Inferior parietal cortex (tissue), 1 donor: Measurements from ENCODE around the gene MCRIP1.

ENCODE experiments used
- DNase-seq: peaks from one replicate; pipeline ENCODE4 v3.0.0-alpha.2; 2016; ENCODE audit errors: extremely low spot score

The MCRIP1 gene, protein sequence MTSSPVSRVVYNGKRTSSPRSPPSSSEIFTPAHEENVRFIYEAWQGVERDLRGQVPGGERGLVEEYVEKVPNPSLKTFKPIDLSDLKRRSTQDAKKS

DNA sequence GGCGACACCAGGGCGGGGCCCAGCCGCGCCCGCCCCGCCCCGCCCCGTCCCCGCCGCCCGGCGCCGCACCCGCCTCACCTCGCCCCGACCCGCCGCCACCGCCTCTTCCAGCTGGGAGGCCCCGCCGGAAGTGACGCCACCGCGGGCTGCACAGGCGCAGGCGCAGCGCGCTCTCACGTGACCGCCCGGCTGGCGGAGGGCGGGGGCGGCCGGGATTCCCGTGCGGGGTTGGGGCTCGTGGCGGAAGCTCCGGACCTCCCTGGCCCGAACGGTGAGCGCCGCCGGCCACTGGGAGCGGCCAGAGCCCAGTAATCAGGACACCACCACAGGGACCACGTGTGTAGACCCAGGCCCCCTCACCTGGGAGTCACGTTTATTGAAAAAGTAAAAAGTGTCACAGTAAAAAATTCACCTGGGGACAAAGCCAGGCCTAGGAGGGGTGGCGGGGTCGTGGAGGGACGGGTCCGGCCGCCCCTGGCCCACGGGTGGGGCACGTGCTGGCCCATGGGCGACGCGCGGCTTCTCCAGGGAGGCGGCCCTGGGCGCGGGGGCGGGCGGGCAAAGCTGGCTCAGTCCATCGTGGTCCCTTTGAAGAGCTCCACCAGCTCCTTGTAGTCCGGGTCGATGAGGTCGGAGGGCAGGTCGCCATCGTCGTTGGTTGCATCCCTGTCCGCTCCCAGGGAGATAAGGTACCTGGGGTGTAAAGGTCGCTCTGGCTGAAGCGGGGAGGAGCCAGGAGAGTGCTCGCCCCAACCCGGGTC lies at the start of gene MCRIP1:
MCRIP1 (minus strand) TSS at position 132 of the 761 bp plus-strand sequence. CDS start 8,785 bp downstream, outside the sequence.
- peak; percentile 91 for DNase-seq

DNA sequence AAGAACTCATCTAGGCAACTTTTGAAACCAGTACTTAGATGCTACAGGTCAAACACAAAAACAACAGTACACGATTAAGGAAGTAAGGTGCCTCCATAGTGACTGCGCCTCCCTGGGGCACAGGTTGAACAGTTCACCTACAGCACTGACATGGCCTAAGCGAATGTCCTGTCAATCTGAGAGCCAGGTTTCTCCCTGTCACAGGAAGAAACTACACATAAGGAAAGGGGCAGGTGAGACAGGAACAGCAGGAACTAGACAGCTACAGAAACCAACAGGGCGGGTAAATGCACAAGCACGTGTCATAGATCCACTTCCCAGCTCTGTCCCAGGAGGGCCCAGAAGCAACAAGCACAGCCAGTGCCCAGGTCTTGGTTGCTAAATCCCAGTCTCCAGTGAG lies 46.0 kb upstream of the MCRIP1 start:
- no peak for DNase-seq

DNA sequence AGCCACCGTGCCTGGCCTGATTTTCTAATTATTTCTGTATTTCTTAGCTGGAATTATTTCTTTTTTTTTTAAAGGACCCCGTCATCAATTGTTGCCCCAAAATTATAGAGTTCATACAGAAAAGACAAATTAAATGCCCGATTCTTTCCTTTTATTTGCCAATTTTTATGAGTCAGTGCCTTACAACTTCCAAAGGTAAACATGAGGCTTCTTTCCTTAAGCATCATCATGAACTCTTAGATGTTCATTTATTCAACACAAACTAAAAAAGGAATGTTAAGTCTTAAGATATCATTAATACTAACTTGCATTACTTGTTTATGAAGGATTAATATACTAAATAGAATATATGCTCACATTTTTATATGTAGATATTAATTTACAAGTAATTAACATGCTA lies 45.2 kb upstream of the MCRIP1 start:
- DNase-seq: no peak

DNA sequence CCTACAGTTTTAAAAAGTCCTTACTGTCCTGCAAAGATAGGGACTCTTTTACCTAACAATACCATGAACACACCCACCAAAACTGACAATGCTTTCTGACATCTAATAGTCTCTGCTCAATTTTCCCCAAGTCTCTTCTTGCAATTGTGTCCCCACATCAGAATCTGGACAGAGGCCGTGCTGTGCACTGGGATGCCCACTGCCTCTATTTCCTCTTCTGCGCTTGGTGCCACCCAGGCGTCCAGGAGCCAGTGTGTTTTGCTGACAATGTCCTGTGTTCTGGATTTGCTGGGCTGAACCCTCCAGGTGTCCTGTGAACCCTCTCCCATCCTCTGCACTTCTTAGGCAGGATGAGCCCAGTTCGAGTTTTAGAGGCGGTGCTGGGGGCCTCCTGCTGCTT lies 44.5 kb upstream of the MCRIP1 start:
- no peak for DNase-seq

DNA sequence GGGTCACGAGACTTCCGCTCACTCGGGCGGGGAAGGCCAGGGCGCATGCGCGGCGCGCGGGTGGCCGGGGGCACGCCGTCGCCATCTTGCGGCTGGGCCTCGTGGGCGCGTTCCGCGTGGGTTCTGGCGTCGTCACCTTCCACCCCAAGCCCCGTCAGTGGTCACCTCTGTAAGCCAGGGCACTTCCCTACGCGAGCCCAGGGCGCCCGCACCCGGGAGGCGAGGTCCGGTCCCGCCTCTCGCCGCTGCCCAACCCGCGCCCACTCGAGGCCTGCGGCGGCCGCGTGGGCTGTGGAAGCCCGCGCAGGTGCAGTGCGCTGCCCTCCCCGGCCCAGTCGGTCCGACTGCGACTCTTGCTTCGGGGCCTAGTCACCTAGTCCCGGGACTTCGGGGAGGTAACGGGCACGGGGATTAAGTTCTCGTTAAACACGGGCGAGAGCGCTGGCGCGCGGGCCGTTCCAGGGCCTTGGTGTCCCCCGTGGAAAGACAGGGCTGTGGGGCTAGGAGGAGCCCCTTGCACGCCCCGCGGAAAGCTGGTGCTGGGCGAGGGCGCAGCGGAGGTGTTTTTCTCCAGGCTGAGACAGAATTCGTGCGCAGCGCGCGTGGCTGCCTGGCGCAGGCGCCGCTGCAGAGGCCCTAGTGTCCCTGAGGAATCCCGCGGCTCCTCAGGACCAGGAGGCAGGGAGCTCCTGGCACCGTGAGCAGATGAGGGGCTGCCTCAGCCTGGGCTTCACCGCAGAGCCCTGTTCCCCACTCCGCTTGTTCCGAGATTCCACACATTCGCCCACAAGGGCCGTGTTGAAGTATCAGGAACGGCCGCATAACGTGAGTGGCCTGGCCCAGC lies 38.5 kb upstream of the MCRIP1 start:
- peak; percentile 90 for DNase-seq

DNA sequence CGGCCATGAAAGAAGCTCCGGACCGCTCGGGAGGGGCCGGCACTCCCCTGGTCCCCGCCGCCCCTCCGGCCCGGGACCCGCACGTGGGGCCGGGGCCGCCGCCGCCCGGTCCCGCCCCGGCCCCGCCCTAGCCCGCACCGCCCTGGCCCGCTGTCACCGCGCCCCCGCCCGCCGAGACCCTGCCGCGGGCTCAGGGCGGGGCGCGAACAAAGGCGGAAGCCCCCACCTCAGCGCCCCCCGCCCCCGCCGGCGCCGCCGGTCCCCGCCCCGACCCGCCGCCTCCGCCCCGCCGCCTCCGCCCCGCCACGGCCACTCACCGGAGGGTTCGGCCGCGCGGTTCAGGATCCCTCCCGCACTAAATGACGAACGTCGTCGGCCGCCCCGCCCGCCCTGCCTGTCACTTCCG lies 37.9 kb upstream of the MCRIP1 start, which contains the start of gene ARHGDIA:
ARHGDIA (minus strand) TSS at position 357 of the 406 bp plus-strand sequence. CDS start 1,407 bp downstream, outside the sequence.
- no peak for DNase-seq

DNA sequence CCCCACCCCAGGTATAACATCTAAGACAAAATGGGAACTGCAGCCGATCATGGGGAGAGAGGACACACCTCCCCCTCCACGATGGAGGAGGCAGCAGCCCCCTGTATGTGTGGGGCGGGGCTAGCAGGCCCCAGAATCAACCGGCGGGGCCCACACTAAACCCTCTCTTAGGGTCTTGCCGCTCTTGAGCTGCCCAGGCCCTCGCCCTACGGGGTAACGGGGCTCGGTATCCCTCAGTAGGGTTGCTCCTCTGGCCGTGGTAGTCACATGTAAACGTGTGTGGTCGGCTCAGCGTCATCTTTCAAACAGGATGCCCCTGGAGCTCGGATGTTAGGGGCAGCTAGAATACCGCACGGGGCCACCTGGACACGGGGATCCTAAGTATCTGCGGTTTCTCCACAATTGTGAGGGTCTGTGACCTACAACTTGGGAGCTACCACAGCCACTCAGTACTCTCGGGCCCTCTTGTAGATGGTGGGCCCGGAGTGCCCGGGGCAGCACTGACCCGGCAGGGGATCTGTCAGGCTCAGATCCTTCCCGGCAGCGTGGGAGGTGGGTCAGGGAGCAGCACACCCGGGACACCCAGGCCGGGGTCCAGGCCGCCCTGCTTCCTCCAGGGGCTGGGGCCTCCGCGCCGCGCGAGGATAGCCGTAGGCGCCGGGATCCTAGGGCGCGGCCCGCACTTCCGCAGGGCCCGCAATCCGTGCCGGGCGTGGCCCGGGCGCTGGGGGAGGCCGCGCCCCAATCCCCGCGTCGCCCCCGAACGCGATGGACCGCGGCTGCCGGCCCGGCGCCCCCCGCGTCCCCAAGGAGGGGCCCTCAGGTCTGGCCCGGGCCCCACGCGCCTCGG lies 37.3 kb upstream of the MCRIP1 start:
- DNase-seq: no peak

DNA sequence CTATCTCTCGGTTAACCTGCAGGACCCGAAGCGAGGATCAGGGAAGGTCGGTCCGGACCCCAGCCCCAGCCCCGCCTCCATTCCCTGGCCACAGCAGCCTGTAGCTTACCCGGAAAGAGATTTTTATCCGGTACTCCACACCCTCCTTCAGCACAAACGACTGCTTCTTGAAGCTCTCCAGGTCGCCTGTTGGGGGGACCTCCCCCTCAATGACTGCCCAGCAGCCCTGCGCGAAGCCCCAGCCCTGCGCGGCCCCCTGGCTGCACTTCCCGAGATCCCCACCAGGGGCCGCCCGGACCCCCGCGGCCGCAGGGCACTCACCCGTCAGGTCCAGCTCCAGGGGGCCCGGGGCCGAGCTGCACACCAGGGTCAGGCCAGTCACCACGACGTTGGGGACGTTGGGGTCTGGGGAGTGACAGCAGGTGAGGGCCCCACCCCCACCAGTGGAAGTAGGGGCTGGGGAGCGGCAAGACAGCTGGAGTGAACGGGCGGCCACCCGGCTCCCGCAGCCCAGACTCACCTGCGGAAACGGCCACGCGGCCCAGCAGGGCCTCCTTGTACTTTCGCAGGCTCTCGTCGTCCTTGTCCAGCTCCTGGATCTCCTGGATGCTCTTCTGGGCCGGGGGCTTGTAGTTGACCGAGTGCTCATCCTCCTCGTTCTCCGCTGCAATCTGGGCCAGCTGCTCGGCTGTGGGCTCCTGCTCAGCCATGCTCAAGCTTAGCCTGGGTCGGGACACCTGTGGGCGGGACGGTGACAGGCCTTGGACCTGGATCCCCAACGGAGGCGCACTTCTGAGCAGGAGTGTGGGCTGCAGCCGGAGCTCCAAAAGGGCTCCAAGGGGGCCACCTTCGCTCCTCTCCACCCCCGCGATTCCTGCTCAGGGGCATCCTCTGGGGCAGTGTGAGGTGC lies 36.4 kb upstream of the MCRIP1 start:
- no peak for DNase-seq

DNA sequence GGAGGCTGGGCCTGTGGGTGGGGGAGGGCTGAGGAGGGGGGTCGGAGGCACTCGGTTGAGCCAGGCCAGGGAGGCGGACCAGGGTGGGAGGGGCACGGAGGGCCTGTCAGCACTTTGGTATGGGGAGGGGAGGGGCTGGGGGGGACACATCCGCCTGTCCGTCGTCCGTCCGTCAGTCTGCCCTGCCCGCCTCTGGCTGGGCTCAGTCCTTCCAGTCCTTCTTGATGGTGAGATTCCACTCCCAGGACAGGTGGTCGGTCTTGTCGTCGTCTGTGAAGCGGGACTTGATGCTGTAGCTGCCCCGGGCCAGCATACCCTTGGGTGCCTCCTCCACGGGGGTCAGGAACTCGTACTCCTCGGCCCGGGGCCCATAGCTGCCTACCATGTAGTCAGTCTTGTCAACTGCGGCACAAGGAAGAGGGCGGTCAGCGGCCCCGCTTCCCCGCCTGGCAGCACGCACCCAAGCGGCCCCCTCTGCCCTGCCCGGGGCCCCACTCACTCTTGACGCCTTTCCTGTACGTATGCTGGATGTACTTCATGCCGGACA lies 35.7 kb upstream of the MCRIP1 start:
- no peak for DNase-seq

DNA sequence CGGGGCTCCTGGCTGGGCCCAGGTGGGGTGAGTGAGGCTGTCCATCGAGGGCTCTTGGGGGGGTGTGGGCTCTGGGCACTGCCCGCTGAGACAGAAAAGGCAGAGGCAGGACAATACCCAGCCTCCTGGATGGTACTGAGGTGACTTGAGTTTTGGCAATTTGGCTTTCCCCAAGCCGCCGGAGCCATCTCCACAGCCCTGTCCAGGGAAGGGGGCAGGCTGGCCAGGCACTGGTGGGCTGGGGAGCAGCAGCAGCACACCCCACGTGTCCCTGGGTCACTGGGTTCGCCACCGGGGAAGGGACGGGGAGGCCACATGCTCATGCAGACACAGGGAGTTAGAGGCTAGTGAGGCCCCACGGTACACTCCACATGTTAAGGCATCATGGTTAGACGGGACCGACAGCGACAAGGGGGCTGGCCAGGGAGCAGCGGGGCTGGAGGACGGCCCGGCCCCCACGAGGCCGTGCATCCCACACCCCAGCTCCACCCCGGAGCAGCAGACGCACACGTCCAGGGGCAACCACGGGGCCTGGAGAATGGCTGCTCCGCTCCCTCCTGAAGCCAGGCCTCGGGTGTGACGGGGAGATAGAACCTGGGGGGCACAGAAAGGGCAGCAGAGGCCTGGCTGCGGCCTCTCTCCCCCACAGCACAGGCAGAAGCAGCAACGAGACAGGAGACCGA lies 35.0 kb upstream of the MCRIP1 start:
- no peak for DNase-seq

DNA sequence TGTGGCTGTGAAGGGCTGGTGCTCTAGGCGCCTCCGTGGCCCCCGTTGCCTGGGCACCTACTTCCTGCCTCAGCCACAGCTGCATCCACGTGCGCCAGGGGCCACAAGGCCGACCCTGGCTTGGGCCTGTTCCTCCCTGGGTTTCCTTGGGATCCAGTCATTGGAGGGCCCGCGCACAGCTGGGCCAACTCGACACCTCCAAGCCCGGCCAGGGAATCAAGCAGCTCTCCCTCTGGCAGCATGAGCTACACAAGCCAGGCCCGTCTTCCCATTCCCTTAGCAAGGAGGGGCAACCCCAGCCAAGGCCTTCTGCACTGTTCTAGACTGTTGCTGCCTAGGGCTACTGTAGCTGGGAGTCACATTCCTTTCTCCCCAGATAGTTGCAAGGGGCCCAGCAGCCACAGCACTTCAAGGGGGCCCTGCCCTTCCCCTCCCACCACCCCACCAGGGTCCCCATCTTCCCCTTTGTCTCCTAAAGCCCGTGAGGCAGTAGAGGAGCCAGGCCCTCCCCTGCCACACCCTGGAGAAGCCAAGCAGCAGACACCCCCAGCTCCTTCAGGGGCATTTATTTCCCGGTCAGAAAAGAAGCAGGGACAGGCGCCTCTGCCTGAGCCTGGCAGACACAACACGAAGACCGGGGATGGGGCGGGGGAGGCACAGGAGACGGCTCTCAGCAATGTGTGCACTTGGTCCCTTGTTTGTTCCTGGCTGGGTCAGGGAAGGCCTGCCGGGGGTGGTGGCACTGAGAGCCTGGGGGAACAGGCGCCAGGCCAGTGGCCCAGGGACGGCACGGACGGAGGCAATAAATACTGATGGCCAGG lies 34.3 kb upstream of the MCRIP1 start:
- no peak for DNase-seq

DNA sequence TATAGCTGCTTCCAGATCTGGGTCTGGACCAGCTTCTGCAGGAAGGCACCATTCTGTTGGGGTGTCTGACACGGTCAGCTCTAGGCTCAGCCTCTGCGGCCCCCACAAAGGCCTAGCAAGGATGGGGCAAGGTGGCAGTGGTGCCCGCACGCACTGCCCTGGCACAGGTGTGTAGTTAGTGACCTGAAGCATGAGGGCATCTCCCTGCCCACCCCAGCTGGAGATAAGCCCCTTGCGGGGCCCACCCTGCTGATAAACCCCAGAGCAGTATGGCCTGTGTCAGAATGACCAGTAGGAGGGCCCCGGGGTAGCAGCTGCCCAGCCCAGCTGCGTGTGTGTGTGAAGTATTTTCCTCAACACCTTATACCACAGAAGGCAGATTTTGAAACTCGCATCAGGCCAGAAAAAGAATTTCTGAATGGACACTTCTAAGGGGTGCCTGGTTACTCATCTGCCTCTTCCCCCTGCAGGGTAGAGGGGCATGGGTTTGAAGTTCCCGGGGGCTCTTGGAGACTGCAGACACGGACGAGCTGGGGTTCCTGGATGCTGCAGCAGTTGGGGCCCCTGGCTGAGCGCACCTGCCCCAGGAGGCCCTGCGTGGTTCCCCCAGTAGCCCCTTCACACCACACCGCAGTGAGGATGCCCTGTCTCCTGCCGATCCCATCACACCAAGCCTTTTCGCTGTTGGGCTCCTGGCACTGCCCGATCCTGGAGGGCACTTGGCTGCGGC lies 33.5 kb upstream of the MCRIP1 start:
- no peak for DNase-seq

DNA sequence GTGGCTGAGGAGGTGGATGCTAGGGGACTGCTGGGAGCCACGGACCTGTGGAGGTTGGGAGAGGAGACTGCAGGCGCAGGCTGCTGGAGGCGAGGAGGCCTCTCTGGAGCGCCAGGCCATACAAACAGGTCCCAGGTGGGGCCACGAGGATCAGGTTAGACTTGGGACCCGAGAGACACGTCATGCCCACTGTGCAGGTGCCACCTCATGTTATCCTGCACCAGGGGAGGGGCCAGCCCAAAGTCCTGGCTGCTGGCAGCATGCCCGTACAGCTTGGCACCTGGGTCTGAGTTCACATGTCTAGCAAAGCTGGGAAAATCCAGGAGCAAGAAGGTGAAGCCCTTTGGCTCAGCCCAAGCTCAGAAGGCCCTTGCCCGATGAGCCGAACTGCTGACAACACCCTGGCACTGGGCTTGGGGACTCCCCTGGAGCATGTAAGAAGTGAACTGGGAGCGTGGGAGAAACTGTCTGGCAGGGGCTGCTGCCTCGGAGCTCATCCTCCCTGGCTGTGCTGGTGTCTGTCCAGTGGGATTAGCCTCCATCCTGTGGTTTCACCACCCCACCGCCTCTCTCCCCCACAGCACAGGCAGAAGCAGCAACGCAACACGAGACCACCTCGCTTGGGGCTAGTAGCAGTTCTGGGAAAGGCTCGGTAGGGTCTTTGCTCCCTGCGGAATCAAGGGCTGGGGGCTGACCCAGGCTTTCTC lies 32.8 kb upstream of the MCRIP1 start:
- DNase-seq: no peak

DNA sequence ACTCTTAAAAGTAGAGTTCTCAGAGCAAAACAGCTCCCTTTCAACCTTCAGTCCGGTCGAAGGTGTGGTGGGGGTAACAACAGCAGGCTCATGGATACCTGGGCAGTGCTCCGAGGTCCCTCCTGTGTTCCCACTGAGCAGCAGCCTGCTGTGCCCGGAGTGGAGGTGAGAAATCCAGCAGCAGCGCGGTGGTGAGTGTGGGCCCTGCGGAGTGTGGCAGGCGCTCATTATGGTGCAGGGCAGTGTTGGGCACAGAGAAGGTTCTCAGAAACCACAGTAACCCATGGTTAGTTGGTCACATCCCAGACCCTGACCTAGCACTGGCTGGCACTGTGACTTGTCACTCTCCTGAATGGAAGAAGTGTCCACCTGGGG lies 32.3 kb upstream of the MCRIP1 start:
- no peak for DNase-seq

DNA sequence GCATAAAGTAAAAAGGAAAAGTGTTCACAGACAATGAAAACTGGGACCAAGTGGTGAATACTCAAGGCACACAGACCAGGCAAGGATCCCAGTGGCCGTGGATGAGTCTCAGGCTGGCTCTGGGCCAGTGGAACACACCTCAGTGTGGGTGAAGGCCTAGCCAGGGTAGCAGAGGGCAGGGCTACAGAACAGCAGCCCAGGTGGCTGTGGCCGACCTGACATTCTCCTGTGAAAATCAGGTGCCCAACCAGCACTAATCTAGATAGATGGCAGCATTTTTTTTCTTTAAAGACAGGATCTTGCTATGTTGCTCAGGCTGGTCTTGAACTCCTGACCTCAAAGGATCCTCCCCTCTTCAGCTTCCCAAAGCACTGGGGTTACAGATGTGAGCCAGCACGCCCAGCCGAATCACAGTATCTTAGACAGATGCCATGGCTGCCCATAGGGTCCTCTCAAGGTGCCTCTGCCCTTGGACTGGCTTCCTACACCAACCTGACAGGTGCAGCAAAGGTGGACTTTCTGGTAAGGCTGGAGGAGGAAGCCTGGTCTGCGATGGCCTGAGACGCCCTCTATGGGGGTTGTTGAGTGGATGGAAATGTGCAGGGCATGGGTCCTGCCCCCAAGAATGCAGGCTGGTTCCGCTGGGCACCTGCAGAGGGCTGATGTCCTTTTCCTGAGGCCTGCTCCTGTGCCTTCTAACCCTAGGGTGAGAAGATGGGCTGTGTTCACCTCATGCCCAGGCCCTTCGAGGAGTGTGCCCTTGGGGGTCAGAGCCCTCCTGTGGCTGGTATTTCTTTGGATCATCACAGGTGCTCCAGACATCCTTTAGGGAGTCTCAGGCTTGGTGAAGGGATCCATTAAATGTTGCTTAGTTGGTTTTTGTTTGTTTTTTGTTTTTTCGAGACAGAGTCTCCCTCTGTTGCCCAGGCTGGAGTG lies 31.0 kb upstream of the MCRIP1 start:
- DNase-seq: no peak

DNA sequence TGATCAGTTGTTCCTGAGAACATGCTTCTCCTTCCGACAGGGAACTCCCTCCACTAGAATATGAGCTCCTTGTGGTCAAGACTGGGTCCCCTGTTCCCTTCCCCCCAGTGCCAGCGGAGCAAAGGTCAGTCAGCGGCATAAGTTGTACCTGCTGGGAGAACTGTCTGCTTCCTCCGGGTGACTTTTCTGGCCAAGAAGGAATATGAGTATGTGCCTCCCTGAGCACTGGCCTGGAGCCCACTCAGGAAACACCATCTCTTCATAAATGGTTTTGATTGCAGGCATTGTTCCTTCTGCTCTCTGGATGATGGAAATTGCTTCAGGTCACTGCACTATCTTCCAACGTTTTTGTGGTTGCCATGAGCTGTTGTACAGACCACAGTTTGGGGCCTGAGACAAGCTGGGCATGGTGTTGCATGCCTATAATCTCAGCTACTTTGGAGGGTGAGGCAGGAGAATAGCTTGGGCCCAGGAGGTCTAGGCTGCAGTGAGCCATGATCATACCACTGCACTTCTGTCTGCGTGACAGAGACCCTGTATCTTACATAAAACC lies 30.1 kb upstream of the MCRIP1 start:
- DNase-seq: no peak
